ENCODE results near the gene CADPS.

The CADPS gene

GRCh38 chr3:62368705-62369475, 506.3 kb downstream of the CADPS start:
- no peak for DNase-seq

GRCh38 chr3:62368290-62368704, 506.9 kb downstream of the CADPS start:
- no peak for DNase-seq

GRCh38 chr3:62367763-62368195, 507.4 kb downstream of the CADPS start:
- DNase-seq = no peak

GRCh38 chr3:62366126-62366484, 509.1 kb downstream of the CADPS start:
- no peak for DNase-seq

- no peak for DNase-seq
These were observed 509.7 kb downstream of the CADPS start for GRCh38 chr3:62365391-62366125.

- DNase-seq = no peak
These were observed 511.0 kb downstream of the CADPS start for GRCh38 chr3:62364191-62364590.

- no peak for DNase-seq
These were observed 511.9 kb downstream of the CADPS start for GRCh38 chr3:62363275-62363674.

GRCh38 chr3:62361824-62362223, 513.4 kb downstream of the CADPS start:
- no peak for DNase-seq

GRCh38 chr3:62361261-62361660, 514.0 kb downstream of the CADPS start:
- no peak for DNase-seq

- no peak for DNase-seq
These were observed 515.7 kb downstream of the CADPS start for GRCh38 chr3:62359531-62359930.

GRCh38 chr3:62356356-62356755, 518.9 kb downstream of the CADPS start:
- DNase-seq = no peak

- no peak for DNase-seq
These were observed 519.5 kb downstream of the CADPS start for GRCh38 chr3:62355703-62356102.

Measured in amniotic stem cell (primary cell).